Sigmoid colon (tissue), 7 donors: Measurements from ENCODE around the gene CC2D2A. TPM values are rescaled to one million over a fixed set of nuclear protein-coding genes. Genes with fewer than 3 reads are reported as not detected.

Experiments used
- DNase-seq: peaks from one replicate; pipeline ENCODE4 v3.0.0-alpha.2; 2019
- H3K27ac ChIP-seq, 4 donors: fragments of 200-600 bp; sonication (generic); one replicate each; pipeline ENCODE4 v1.5.1; 2016 to 2019; ENCODE audit warnings: mild to moderate bottlenecking in 1 of 4
- H3K27me3 ChIP-seq, 3 donors: fragments of 200-600 bp; sonication (generic); one replicate each; pipeline ENCODE4 v1.5.1; 2019; ENCODE audit warnings: mild to moderate bottlenecking in 1 of 3
- H3K36me3 ChIP-seq, 4 donors: fragments of 200-600 bp; sonication (generic); one replicate each; pipeline ENCODE4 v1.5.1; 2016 to 2019
- H3K4me1 ChIP-seq, 4 donors: fragments of 200-600 bp; sonication (generic); one replicate each; pipeline ENCODE4 v1.5.1; 2017 to 2019
- H3K4me3 ChIP-seq, 4 donors: fragments of 200-600 bp; sonication (generic); one replicate each; pipeline ENCODE4 v1.5.1; 2017 to 2019; ENCODE audit warnings: mild to moderate bottlenecking in 2 of 4, moderate library complexity in 1 of 4
- H3K9me3 ChIP-seq, 4 donors: fragments of 200-600 bp in 3 of 4; sonication (generic) in 3 of 4; one replicate each; pipeline versions ENCODE4 v1.5.1 to v1.6.1; 2013 to 2019
- EP300 ChIP-seq, 4 donors: sonication (generic); formaldehyde crosslinking; IDR thresholded peaks; one replicate each; pipeline ENCODE4 v1.6.1; 2017; ENCODE audit warnings: antibody characterized with exemption in 4 of 4
- POLR2A ChIP-seq, 2 donors: fragments of 450-650 bp; IDR thresholded peaks; one replicate each; pipeline ENCODE4 v1.6.1; 2016; ENCODE audit warnings: antibody characterized with exemption in 2 of 2, mild to moderate bottlenecking in 2 of 2, moderate library complexity in 2 of 2
- POLR2AphosphoS5 ChIP-seq, 4 donors: sonication (generic); formaldehyde crosslinking; IDR thresholded peaks; one replicate each; pipeline ENCODE4 v1.6.1; 2017; ENCODE audit warnings: antibody characterized with exemption in 4 of 4
- WGBS, 2 donors: extraction: QIAGEN DNeasy Blood & Tissue Kit; methylation state at CpG; one replicate each; pipeline ENCODE4 v1.1.7; 2013; 5-methylcytosine and 5-hydroxymethylcytosine counted together
- intact Hi-C: fragments of 100-400 bp; cut with DNase I; formaldehyde crosslinking; loops from one replicate; pipeline ENCODE4 v1.15.1; 2023
- polyA plus RNA-seq, 3 donors: library from polyadenylated mRNA; stranded (reverse); fragments of 200-250 nt; gene quantifications; one replicate each; pipeline ENCODE4 v1.2.3, GENCODE V29; 2013
- total RNA-seq, 4 donors: library from RNA; depleted of rRNA; stranded (reverse); fragments of >200 nt; gene quantifications; one replicate each; pipeline ENCODE4 v1.1.0, GENCODE V29; 2016
- TF ChIP-seq, protein P1 (sequence below), 4 experiments: fragments of 450-650 bp in 3 of 4; fragments of 200-600 bp in 1 of 4; IDR thresholded peaks; one replicate each; pipeline ENCODE4 v1.5.1; 2016 to 2019; ENCODE audit warnings: antibody characterized with exemption in 4 of 4, mild to moderate bottlenecking in 3 of 4, moderate library complexity in 2 of 4
- donor health status: healthy with polysubstance abuse.
- donor health status: Bipolar disorder and iron deficiency.
- donor health status: healthy.

Gene CC2D2A
- total and polyA plus RNA-seq, 7 donors, result 2.5 to 113 (median 41.0) TPM

DNA sequence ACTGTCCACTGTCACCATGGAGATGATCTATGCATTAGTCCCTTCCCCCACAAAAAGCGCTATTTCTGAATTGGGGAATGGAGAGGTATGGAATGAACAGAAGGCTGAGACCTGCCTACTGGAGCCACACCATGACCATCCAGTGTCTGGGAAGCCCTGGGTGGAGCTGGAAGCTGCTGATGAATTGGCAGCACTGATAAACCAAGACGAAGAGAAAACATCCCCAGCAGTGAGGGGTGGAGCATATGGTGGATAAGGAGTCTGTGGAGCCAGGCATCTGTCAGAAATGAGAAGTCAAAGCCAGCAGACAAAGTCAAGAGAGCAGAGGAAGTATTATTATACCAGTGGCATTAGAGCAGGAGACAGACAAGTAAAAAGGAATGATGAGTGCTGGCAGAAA lies 13.2 kb downstream of the CC2D2A start:
- H3K4me3 ChIP-seq, result no peak overlapping the region
- DNase-seq, result no peak
- H3K36me3 ChIP-seq, result peaks cover 0 to 57% (median 9%) of the 10 kb centered on the region in 4 donors
- WGBS, 2 donors, result 81 to 88% methylated on average over 2 of the region's 2 CpGs
- TF ChIP-seq EP300 (IDR thresholded peaks at IDR 0.05) (no peak), POLR2A (IDR thresholded peaks at IDR 0.05) (no peak), POLR2AphosphoS5 (IDR thresholded peaks at IDR 0.05) (no peak)
- TF ChIP-seq, protein P1, sequence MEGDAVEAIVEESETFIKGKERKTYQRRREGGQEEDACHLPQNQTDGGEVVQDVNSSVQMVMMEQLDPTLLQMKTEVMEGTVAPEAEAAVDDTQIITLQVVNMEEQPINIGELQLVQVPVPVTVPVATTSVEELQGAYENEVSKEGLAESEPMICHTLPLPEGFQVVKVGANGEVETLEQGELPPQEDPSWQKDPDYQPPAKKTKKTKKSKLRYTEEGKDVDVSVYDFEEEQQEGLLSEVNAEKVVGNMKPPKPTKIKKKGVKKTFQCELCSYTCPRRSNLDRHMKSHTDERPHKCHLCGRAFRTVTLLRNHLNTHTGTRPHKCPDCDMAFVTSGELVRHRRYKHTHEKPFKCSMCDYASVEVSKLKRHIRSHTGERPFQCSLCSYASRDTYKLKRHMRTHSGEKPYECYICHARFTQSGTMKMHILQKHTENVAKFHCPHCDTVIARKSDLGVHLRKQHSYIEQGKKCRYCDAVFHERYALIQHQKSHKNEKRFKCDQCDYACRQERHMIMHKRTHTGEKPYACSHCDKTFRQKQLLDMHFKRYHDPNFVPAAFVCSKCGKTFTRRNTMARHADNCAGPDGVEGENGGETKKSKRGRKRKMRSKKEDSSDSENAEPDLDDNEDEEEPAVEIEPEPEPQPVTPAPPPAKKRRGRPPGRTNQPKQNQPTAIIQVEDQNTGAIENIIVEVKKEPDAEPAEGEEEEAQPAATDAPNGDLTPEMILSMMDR (IDR thresholded peaks at IDR 0.05), result no peak
- H3K4me1 ChIP-seq, result peaks cover 0 to 22% (median 19%) of the 10 kb centered on the region in 4 donors
- H3K27ac ChIP-seq, result no peak overlapping the region
- H3K9me3 ChIP-seq, result peaks cover 0 to 2% (median under 1%) of the 10 kb centered on the region in 4 donors
- H3K27me3 ChIP-seq, result no peaks in the 10 kb centered on the region
- intact Hi-C loops, result loop anchor here (5.0 kb wide), 1 partner anchor 474 kb away; no protein-coding TSS in a partner anchor

DNA sequence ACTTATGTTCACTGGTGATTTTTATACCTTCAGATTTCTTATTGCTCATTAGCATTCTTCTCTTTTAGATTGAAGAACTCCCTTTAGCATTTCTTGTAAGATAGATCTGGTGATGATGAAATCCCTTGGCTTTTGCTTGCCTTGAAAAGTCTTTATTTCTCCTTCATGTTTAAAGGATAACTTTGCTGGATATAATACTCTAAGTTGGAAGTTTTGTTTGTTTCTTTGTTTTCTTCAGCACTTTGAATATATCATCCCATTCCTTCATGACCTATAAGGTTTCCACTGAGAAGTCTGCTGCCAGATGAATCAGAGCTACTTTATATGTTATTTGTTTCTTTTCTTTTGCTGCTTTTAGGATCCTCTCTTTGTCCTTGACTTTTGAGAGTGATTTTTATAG lies 18.5 kb downstream of the CC2D2A start:
- Histone ChIP-seq H3K4me3 (no peak overlapping the region), H3K36me3 (peaks cover 0 to 64% (median 4%) of the 10 kb centered on the region in 4 donors), H3K27ac (peak overlapping the region in 1 of 4 donors; percentile 52), H3K9me3 (peaks cover 0 to 5% (median 2%) of the 10 kb centered on the region in 4 donors), H3K27me3 (no peaks in the 10 kb centered on the region), H3K4me1 (peaks cover 0 to 11% (median 4%) of the 10 kb centered on the region in 4 donors)
- TF ChIP-seq POLR2AphosphoS5 (IDR thresholded peaks at IDR 0.05) (no peak), EP300 (IDR thresholded peaks at IDR 0.05) (no peak), POLR2A (IDR thresholded peaks at IDR 0.05) (no peak)
- TF ChIP-seq, protein P1 (IDR thresholded peaks at IDR 0.05), result no peak
- intact Hi-C loops, result no loop called here
- no peak for DNase-seq

DNA sequence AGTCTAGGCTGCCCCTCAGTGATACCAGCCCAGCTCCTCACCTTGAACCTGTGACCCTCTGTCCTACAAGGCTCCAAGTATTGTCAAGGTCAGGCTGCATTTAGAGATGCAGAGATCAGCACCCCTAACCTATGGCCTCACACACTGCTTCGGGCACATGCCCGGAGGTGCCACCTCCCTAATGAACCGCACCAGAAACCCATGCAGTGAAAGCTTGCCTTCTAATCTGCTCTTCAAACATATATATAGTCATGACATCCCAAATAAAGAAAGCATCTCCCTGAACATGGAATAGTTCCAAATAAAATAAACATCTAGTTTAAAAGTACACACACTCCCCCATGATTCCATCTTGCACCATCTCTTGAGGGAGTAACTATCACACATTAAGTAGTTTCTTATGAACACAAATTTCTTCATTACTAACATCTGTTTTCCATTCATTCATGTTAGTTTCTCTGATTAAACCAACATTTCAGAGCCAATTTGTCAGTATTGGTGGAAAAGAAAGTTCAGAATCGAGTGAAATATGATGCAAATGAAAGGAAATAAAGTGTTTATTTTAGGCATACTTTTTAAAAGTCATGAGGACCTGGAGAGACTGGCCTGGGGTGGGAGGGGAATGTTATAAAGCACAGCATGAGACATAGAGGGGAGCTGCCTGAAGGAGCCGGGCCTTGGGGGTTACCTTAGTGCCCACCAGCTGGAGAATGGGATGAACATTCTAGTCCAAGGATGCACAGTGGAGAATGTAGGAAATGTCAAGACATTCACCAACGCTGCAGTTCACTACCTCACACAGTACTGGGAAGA lies 19.2 kb downstream of the CC2D2A start:
- no peak for DNase-seq
- intact Hi-C loops, result no loop called here
- Histone ChIP-seq H3K27me3 (no peaks in the 10 kb centered on the region), H3K36me3 (peaks cover 0 to 57% (median 4%) of the 10 kb centered on the region in 4 donors), H3K4me3 (no peak overlapping the region), H3K4me1 (peaks cover 0 to 11% (median 4%) of the 10 kb centered on the region in 4 donors), H3K9me3 (peaks cover 0 to 5% (median 2%) of the 10 kb centered on the region in 4 donors), H3K27ac (peak overlapping the region in 1 of 4 donors; percentile 52)
- 91 to 94% methylated on average over 6 of the region's 6 CpGs for WGBS, 2 donors
- no peak for TF ChIP-seq POLR2AphosphoS5 (IDR thresholded peaks at IDR 0.05)
- no peak for TF ChIP-seq EP300 (IDR thresholded peaks at IDR 0.05)
- TF ChIP-seq, protein P1 (IDR thresholded peaks at IDR 0.05), result no peak
- TF ChIP-seq POLR2A (IDR thresholded peaks at IDR 0.05), result no peak

DNA sequence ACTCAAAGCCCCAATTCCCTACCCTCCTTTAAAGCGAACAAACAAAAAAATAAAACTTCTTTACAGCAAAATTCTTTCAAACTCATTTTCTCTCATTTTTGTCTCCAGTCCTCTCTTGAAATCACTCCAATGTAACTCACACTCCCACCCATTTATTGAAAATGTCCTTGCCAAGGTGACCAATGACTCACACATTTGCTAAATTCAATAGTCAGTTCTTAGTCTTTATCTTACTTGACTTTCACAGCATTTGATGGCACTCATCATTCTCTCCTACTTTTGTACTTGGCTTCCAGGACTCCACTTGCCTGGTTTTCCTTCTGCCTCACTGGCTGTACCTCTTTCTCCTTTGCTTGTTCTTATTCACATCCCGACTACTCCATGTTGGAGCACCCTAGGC lies 19.9 kb downstream of the CC2D2A start:
- H3K4me1 ChIP-seq, result peaks cover 0 to 11% (median 4%) of the 10 kb centered on the region in 4 donors
- DNase-seq, result no peak
- 94 to 96% methylated on average over 2 of the region's 2 CpGs for WGBS, 2 donors
- peak overlapping the region in 1 of 4 donors; percentile 42 for H3K27ac ChIP-seq
- H3K27me3 ChIP-seq, result no peaks in the 10 kb centered on the region
- intact Hi-C loops, result no loop called here
- H3K36me3 ChIP-seq, result peaks cover 0 to 53% (median 4%) of the 10 kb centered on the region in 4 donors
- H3K4me3 ChIP-seq, result no peak overlapping the region
- peaks cover 0 to 5% (median 2%) of the 10 kb centered on the region in 4 donors for H3K9me3 ChIP-seq
- TF ChIP-seq EP300 (IDR thresholded peaks at IDR 0.05), result no peak
- no peak for TF ChIP-seq POLR2AphosphoS5 (IDR thresholded peaks at IDR 0.05)
- no peak for TF ChIP-seq POLR2A (IDR thresholded peaks at IDR 0.05)
- TF ChIP-seq, protein P1 (IDR thresholded peaks at IDR 0.05), result no peak
